ENCODE results near the gene SOWAHB.

The SOWAHB gene

DNA sequence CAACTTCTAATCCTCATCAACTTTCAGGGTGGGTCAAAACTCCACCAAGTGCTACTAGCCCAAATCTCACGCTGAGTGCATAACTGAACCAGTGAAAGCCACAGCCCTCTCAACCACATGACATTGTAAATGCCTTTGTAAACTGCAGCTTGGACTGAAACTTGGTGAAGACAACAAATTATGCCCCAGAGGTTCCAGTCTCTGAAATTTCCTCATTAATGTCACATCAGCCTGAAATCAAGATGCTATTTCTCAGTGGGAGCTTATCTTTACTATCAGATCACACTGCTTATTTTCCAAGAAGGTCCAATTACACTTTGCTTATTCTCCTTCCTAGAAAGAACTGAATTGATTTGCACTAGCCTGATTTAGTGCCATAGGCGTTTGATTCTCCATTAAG is 46.6 kb downstream of the SOWAHB start:
- DNase-seq (ENCODE audit: low read depth, low spot score), result no peak

GRCh38 chr4:76850010-76850441 is 47.9 kb downstream of the SOWAHB start:
- peak; percentile 69 for DNase-seq (ENCODE audit: low read depth, low spot score)

Measured in smooth muscle cell of the brain vasculature (primary cell).